IMR-90 (cell line): ENCODE data around the gene TMEM128. TPM values are rescaled to one million over a fixed set of nuclear protein-coding genes. Genes with fewer than 3 reads are reported as not detected.

Source experiments
- ATAC-seq: fragments of 200-7000 bp; cut with Tn5 transposase; 2 replicates; pipeline ENCODE4 v1.9.1; 2020; ENCODE audit warnings: low read depth, mild to moderate bottlenecking, moderate library complexity
- BruUV-seq: library from RNA; stranded (reverse); fragments of 400-500 nt; replicated peaks from 2 replicates; lab custom pipeline; 2021; lab: Mats Ljungman, UMichigan
- CTCF ChIA-PET: fragments of 300-600 bp; formaldehyde crosslinking; extraction: SDS; loops from one replicate; lab custom pipeline; 2021; ENCODE audit warnings: antibody characterized with exemption; lab: Yijun Ruan, JAX
- POLR2A ChIA-PET: fragments of 300-600 bp; sonication (Branson Sonifier 250); formaldehyde crosslinking; loops from one replicate; lab custom pipeline; 2022; ENCODE audit warnings: antibody characterized with exemption; ENCODE audit not compliant: unreplicated experiment; lab: Charles Lee
- DNase-seq: peaks from one replicate; pipeline ENCODE4 v3.0.0; 2013
- H2AFZ ChIP-seq: replicated peaks from 2 replicates; pipeline ENCODE3; 2013; ENCODE audit warnings: low read length, mild to moderate bottlenecking; ENCODE audit not compliant: poor library complexity
- H2AK5ac ChIP-seq: 2 replicates; pipeline ENCODE4 v1.6.1; 2013; ENCODE audit warnings: low read depth, low read length, inconsistent platforms
- H2AK9ac ChIP-seq: replicated peaks from 2 replicates; pipeline ENCODE3; 2013; ENCODE audit warnings: mild to moderate bottlenecking, low read depth, low read length, moderate library complexity; ENCODE audit not compliant: poor library complexity
- H2BK120ac ChIP-seq: 2 replicates; pipeline ENCODE4 v1.6.1; 2013; ENCODE audit warnings: low read depth, low read length, inconsistent platforms
- H2BK15ac ChIP-seq: 3 replicates; pipeline ENCODE4 v1.6.1; 2013; ENCODE audit warnings: low read depth, low read length, inconsistent platforms
- H2BK20ac ChIP-seq: 2 replicates; pipeline ENCODE4 v1.6.1; 2013; ENCODE audit warnings: low read depth, mild to moderate bottlenecking, inconsistent platforms, low read length, moderate library complexity
- H2BK5ac ChIP-seq: 2 replicates; pipeline ENCODE4 v1.6.1; 2013; ENCODE audit warnings: mild to moderate bottlenecking, low read depth, low read length, inconsistent platforms; ENCODE audit not compliant: poor library complexity, severe bottlenecking
- H3K14ac ChIP-seq: replicated peaks from 2 replicates; pipeline ENCODE4 v1.6.1; 2013; ENCODE audit warnings: low read depth, low read length, inconsistent platforms
- H3K18ac ChIP-seq: 2 replicates; pipeline ENCODE4 v1.6.1; 2013; ENCODE audit warnings: low read depth, low read length, control low read depth
- H3K23ac ChIP-seq: 2 replicates; pipeline ENCODE4 v1.6.1; 2013; ENCODE audit warnings: low read depth, low read length, inconsistent platforms
- H3K27ac ChIP-seq: 2 replicates; pipeline ENCODE4 v1.5.1; 2013; ENCODE audit warnings: mild to moderate bottlenecking, control low read depth, low read length; ENCODE audit not compliant: insufficient read depth
- H3K27me3 ChIP-seq: 2 replicates; pipeline ENCODE4 v1.6.1; 2013; ENCODE audit warnings: low read length; ENCODE audit not compliant: control insufficient read depth, insufficient read depth
- H3K36me3 ChIP-seq: 2 replicates; pipeline ENCODE4 v1.6.1; 2013; ENCODE audit warnings: low read length, mixed read lengths; ENCODE audit not compliant: control insufficient read depth, insufficient read depth
- H3K4ac ChIP-seq: 2 replicates; pipeline ENCODE4 v1.6.1; 2013; ENCODE audit warnings: low read depth, low read length, inconsistent platforms
- H3K4me1 ChIP-seq: 2 replicates; pipeline ENCODE4 v1.6.1; 2013; ENCODE audit warnings: low read length, mixed read lengths; ENCODE audit not compliant: control insufficient read depth, insufficient read depth
- H3K4me2 ChIP-seq: 2 replicates; pipeline ENCODE4 v1.6.1; 2013; ENCODE audit warnings: low read depth, mild to moderate bottlenecking, control low read depth, low read length, moderate library complexity
- H3K4me3 ChIP-seq: 2 replicates; pipeline ENCODE4 v1.5.1; 2013; ENCODE audit warnings: low read depth, mild to moderate bottlenecking, control low read depth, low read length, moderate library complexity; ENCODE audit not compliant: insufficient read depth
- H3K56ac ChIP-seq: 2 replicates; pipeline ENCODE4 v1.6.1; 2013; ENCODE audit warnings: low read length, inconsistent platforms; ENCODE audit not compliant: insufficient read depth; ENCODE audit errors: extremely low read depth
- H3K79me1 ChIP-seq, 2 experiments: 2 replicates each; pipeline ENCODE4 v1.6.1; 2013; ENCODE audit warnings: low read length in 2 of 2, inconsistent platforms in 1 of 2, low read depth in 1 of 2
- H3K9ac ChIP-seq: 2 replicates; pipeline ENCODE4 v1.6.1; 2013; ENCODE audit warnings: low read depth, low read length, control low read depth
- H3K9me1 ChIP-seq: 2 replicates; pipeline ENCODE4 v1.6.1; 2013; ENCODE audit warnings: low read length, inconsistent platforms; ENCODE audit not compliant: insufficient read depth
- H3K9me3 ChIP-seq: 2 replicates; pipeline ENCODE4 v1.6.1; 2013; ENCODE audit warnings: low read length; ENCODE audit not compliant: control insufficient read depth, insufficient read depth
- H4K20me1 ChIP-seq: 2 replicates; pipeline ENCODE4 v1.6.1; 2013; ENCODE audit warnings: low read length, inconsistent platforms; ENCODE audit not compliant: insufficient read depth
- H4K5ac ChIP-seq: 2 replicates; pipeline ENCODE4 v1.6.1; 2013; ENCODE audit warnings: mild to moderate bottlenecking, low read depth, low read length, control low read depth
- H4K8ac ChIP-seq, 2 experiments: 2 replicates each; pipeline ENCODE4 v1.6.1; 2013; ENCODE audit warnings: low read depth in 2 of 2, low read length in 2 of 2, control low read depth in 1 of 2, inconsistent platforms in 1 of 2
- H4K91ac ChIP-seq: 2 replicates; pipeline ENCODE4 v1.6.1; 2013; ENCODE audit warnings: low read depth, low read length, inconsistent platforms; ENCODE audit not compliant: insufficient read depth
- BHLHE40 ChIP-seq: fragments of 150-350 bp; IDR thresholded peaks from 2 replicates; pipeline ENCODE4 v1.6.1; 2016; ENCODE audit warnings: mild to moderate bottlenecking, low read depth, low read length
- CEBPB ChIP-seq: IDR thresholded peaks from 2 replicates; pipeline ENCODE4 v1.6.1; 2012; ENCODE audit warnings: low read depth, low read length, improper control_type of control experiment
- CHD1 ChIP-seq: IDR thresholded peaks from 2 replicates; pipeline ENCODE4 v1.6.1; 2012; ENCODE audit warnings: low read depth, low read length, improper control_type of control experiment
- CTCF ChIP-seq: conservative IDR thresholded peaks from 2 replicates; pipeline ENCODE4 v1.5.1; 2012; ENCODE audit warnings: mild to moderate bottlenecking, low read depth, low read length, improper control_type of control experiment
- ELK1 ChIP-seq: fragments of 150-350 bp; IDR thresholded peaks from 2 replicates; pipeline ENCODE4 v1.6.1; 2016; ENCODE audit warnings: low read depth, mild to moderate bottlenecking, low read length, moderate library complexity, borderline replicate concordance
- FOS ChIP-seq: fragments of 150-350 bp; IDR thresholded peaks from 2 replicates; pipeline ENCODE4 v1.6.1; 2016; ENCODE audit warnings: low read depth, low read length
- MXI1 ChIP-seq: IDR thresholded peaks from 2 replicates; pipeline ENCODE4 v1.6.1; 2012; ENCODE audit warnings: low read depth, mild to moderate bottlenecking, low read length, moderate library complexity, borderline replicate concordance
- NFE2L2 ChIP-seq: fragments of 150-350 bp; IDR thresholded peaks from 2 replicates; pipeline ENCODE4 v1.6.1; 2016; ENCODE audit warnings: low read depth, mild to moderate bottlenecking, low read length
- POLR2A ChIP-seq: IDR thresholded peaks from 2 replicates; pipeline ENCODE4 v1.6.1; 2012; ENCODE audit warnings: mild to moderate bottlenecking, low read depth, low read length
- RAD21 ChIP-seq: IDR thresholded peaks from 2 replicates; pipeline ENCODE4 v1.6.1; 2012; ENCODE audit warnings: low read length, improper control_type of control experiment
- RCOR1 ChIP-seq: IDR thresholded peaks from 2 replicates; pipeline ENCODE4 v1.6.1; 2012; ENCODE audit warnings: mild to moderate bottlenecking, low read length, improper control_type of control experiment; ENCODE audit not compliant: insufficient replicate concordance
- RFX5 ChIP-seq: IDR thresholded peaks from 2 replicates; pipeline ENCODE4 v1.8.0; 2012; ENCODE audit warnings: low read depth, mild to moderate bottlenecking, low read length, moderate library complexity
- USF2 ChIP-seq: fragments of 150-350 bp; IDR thresholded peaks from 2 replicates; pipeline ENCODE4 v1.6.1; 2017; ENCODE audit warnings: mild to moderate bottlenecking, antibody characterized with exemption, low read length, low read depth
- WGBS, 2 experiments: methylation state at CpG; one replicate each; pipeline versions ENCODE4 v1.1.5 to v1.1.7; 2013; ENCODE audit warnings: missing lambda C conversion rate in 2 of 2; ENCODE audit not compliant: insufficient read length in 1 of 2; ENCODE audit errors: extremely low coverage in 2 of 2; 5-methylcytosine and 5-hydroxymethylcytosine counted together
- dilution Hi-C: fragments of 300-500 bp; cut with HindIII; formaldehyde crosslinking; loops from one replicate; pipeline ENCODE4 v1.14.3; 2018; ENCODE audit warnings: low sequenced_read_pairs; ENCODE audit not compliant: unreplicated experiment
- in situ Hi-C: fragments of 300-500 bp; cut with MboI; formaldehyde crosslinking; loops from 3 replicates; pipeline ENCODE4 v1.14.3; 2019; ENCODE audit warnings: low sequenced_read_pairs, inconsistent platforms, mixed read lengths
- intact Hi-C: fragments of 100-400 bp; cut with micrococcal nuclease; formaldehyde crosslinking; loops from 2 replicates; pipeline ENCODE4 v1.10.0; 2022
- polyA plus RNA-seq, 3 experiments: library from polyadenylated mRNA; depleted of rRNA; stranded (reverse); fragments of >200 nt; gene quantifications; 2 replicates each; pipeline ENCODE4 v1.2.3, GENCODE V29; 2012; ENCODE audit warnings: low replicate concordance in 1 of 3
- total RNA-seq: library from RNA; depleted of rRNA; stranded (reverse); fragments of >200 nt; gene quantifications from 2 replicates; pipeline ENCODE4 v1.2.3, GENCODE V29; 2012

The TMEM128 gene
- total and polyA plus RNA-seq, 2 of the 4 experiments (the other 2 are of a cell fraction), result 21.9 to 22.6 TPM

GRCh38 chr4:4269331-4269731 is 21.3 kb upstream of the TMEM128 start:
- Histone ChIP-seq H4K8ac (no peak overlapping the region), H2AFZ (no peak overlapping the region), H4K91ac (no peak overlapping the region), H2BK120ac (no peak overlapping the region), H3K9me3 (no peaks in the 10 kb centered on the region), H2AK5ac (no peak overlapping the region), H2BK15ac (no peak overlapping the region), H3K9ac (no peak overlapping the region), H3K23ac (no peak overlapping the region), H2BK5ac (no peak overlapping the region), H3K56ac (no peak overlapping the region), H3K4me2 (no peak overlapping the region), H3K4me3 (no peak overlapping the region), H3K79me1 (no peaks in the 10 kb centered on the region), H3K4ac (no peak overlapping the region), H3K14ac (no peak overlapping the region), H2BK20ac (no peak overlapping the region), H3K36me3 (peaks cover 29% of the 10 kb centered on the region), H2AK9ac (peak overlapping the region; percentile 23), H3K4me1 (no peaks in the 10 kb centered on the region; the same call in 1 of the 2 replicates), H3K27me3 (no peaks in the 10 kb centered on the region), H4K5ac (no peak overlapping the region), H3K27ac (no peak overlapping the region), H3K18ac (no peak overlapping the region), H4K20me1 (no peaks in the 10 kb centered on the region), H3K9me1 (no peaks in the 10 kb centered on the region)
- WGBS, 2 experiments, result 100% methylated on average over 1 of the region's 11 CpGs; no CpG with 5 or more reads in 1 of the 2 experiments
- dilution Hi-C loops, result no loop called here
- no TSS peak for BruUV-seq
- intact Hi-C loops, result no loop called here
- no peak for ATAC-seq
- CTCF ChIA-PET, result interaction anchor here (1.6 kb wide), 1 partner anchor 9 kb away, joined by 5 read pairs; no protein-coding TSS in a partner anchor
- POLR2A ChIA-PET, result no interaction called here
- TF ChIP-seq CEBPB, result no peak
- no peak for TF ChIP-seq RCOR1
- TF ChIP-seq FOS, result no peak
- TF ChIP-seq RAD21, result no peak
- TF ChIP-seq BHLHE40, result no peak
- no peak for TF ChIP-seq CTCF
- no peak for TF ChIP-seq POLR2A
- TF ChIP-seq CHD1, result no peak
- no peak for TF ChIP-seq NFE2L2
- no peak for TF ChIP-seq RFX5
- TF ChIP-seq MXI1, result no peak
- no peak for TF ChIP-seq USF2
- TF ChIP-seq ELK1, result no peak
- no peak for DNase-seq
- in situ Hi-C loops, result no loop called here
